GM19035 (cell line): Measurements from ENCODE around the gene RHOBTB1.

ENCODE experiments used
- ATAC-seq: cut with Tn5 transposase; IDR thresholded peaks from one replicate; pipeline ENCODE4 v1.9.1; 2021; ENCODE audit not compliant: unreplicated experiment

RHOBTB1 gene

DNA sequence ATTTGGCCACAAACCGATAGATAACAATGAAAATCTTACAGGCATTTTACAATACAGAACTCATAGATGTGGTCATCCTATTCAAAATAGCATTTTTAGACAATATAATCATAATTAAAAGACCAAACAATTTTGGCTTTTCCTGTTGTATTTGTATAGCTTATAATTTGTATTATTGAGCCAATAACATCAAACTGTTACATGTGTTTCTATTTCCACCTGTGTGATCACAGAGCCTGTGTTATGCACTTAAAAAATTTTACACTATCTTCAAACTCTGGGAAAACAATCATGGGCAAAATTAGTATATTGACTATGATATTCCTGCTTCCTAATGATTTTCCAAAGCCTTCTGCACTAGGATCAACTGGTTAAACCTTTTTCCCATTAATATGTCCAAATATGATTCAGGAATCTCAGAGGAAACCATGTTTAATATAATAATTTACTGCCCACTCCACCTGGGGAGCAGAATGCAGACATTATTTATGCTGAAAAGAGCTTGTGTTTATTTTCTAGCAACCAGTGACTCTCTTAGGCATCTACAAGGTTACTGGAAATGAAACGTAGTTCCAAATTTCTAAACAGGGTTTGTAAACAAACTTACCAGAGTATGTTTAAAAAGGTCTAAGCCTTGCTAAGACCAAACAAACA, 1.7 kb downstream of the RHOBTB1 start:
- ATAC-seq: no peak

DNA sequence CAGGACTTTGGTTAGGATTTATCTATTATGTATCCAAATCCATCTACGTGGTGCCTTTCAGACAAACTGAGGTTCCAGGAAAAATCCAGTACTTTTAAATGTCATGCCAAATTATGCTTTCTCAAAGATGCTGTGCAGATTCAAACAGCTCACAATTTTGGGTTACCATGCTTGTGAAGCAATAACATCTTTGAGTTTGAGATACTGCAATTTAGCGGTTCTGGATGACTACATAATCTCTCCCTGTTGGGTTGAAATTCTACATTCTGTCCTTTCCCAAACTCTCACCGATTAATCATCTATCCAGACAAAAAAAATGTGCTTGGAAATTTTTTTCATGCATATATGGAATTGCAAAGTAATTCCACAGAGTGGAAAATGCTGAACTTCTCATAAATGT, 3.5 kb downstream of the RHOBTB1 start:
- no peak for ATAC-seq

- ATAC-seq: no peak
Measured at GRCh38 chr10:60937784-60938654, 6.0 kb downstream of the RHOBTB1 start.

DNA sequence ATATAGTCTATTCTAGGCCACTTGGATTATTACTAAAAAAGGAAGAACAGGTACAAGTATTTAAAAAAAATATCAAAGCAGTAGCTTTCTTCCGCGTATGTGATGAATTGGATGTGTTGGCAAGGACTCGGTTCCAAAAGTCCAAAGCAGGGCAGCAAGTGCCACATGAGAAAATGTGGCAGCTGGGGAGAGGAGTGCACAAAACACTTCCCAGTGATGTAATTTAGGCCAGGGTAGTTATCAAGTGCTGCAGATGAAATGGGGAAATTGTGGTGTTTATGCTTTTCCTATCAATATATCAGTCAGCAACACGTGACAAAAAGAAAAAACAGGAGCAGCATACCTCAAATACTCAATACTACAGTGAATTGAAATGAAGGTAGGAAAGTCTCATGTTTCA, 7.0 kb downstream of the RHOBTB1 start:
- no peak for ATAC-seq

DNA sequence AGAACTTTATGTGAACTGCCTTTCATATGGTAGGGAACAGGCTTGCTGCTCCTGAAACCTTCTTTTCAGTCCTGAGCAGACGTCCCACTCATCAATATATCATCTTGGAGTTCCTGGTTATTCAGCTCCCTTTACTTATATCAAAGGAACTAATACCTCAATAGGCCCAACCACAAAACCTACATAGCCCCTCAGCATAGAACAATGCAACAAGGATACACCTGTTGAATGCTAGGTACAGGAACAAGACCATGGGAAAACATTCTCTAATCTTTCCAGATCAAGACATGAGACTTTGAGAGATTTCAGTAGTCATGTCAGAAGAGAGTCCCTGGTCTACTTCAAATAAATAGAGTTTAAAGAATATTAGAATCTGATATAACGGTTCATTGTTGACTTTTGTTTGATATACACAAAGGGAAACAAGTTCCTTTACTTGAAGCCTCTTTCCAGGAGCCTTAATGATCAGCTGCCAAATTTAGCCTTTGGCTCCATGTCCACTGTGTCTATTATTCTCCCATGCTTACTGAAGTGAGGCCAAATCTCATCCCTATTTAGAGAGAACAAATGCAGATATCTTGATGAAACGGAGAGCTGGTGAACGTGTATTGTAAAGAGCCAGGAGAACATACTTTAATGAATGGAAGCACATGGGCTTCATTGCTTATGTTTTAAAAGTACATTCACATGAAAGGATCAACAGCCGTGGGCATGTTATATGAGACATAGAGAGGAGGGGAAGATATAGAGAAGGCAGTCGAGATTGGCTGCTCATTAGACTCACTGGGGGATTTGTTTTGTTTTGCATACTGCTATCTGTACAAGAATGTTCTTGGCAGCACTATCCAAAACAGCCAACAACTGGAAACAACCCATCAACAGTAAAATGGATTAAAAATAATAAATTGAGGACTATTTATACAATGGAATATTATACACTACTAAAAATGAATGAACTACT, 9.5 kb downstream of the RHOBTB1 start:
- no peak for ATAC-seq

GRCh38 chr10:60932756-60933155, 11.2 kb downstream of the RHOBTB1 start:
- ATAC-seq: no peak

DNA sequence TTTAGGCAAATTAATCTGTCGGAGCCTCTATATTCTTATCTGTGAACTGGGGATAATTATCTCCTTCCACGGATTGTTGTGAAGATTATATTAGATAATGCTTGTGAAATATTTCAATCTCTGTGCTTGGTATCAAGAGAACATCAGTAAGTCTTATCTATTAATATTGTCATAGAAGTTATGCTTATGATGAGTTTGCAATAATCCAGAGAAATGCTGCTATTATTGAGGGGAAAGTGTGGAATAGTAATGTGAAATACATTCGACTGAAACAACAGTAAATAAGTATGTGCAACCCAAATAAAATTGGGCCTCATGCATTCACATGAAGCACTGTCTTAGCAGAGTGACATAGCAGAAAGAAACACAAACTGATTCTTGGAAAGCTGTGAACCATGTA, 13.7 kb downstream of the RHOBTB1 start:
- ATAC-seq: no peak

DNA sequence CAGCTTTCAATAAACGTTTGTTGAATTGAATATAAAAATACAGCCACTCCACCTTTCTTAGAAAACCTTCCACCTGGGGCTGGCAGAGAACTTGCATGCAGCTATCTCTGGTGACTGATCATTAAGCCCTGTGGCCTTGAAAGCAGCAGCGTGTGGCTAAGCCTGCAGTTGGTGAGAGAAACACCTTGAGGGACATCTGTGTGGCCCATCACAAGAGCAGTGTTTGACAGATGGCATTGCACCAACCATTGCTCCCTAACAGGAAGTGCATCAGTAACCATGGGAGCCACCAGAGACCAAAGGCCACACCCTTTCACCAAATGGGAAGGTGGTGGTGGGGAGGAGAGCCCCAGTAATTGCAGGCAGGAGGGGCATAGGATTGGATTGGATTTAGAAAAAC, 22.4 kb downstream of the RHOBTB1 start:
- no peak for ATAC-seq

- ATAC-seq: no peak
Measured at GRCh38 chr10:60920479-60920878, 23.5 kb downstream of the RHOBTB1 start.

DNA sequence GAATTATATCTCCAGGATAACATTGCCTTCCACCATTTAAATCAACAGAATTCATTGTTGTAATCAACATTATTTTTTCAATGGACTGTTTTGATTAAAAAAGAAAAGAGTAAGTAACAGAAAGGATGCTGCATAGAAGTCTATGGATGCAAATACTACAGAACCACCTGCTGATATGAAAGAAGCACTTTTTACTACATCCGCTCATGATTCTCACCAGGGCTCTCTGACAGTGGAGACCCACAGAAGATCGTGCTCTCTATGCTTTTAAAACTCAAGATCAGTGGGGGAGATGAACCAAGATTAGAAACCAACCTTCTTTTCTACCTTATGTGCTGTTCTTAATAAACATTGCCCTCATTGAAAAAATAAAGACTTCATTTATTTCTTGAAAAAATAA, 24.4 kb downstream of the RHOBTB1 start:
- ATAC-seq: no peak

GRCh38 chr10:60917331-60918280, 26.4 kb downstream of the RHOBTB1 start:
- ATAC-seq: no peak

DNA sequence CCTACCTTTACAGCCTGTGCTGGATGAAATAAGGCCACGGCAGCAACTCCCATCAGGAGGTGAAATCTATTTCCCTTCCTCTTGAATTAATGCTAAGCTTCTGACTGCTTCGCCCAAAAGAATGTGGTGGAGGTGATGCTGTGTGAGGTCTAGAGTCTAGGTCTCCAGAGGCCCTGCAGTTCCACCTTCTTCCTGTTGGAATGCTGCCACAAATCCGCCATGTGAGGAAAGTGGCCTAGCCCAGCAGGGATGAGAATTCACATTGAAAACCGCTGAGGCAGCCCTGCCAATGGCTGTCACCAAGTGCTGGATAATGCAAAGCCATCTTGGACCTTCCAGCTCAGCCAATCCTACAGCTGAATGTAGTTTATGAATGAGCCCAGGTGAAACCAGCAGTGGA, 28.0 kb downstream of the RHOBTB1 start:
- ATAC-seq: no peak

- ATAC-seq: no peak
Measured at GRCh38 chr10:60914690-60915141, 29.3 kb downstream of the RHOBTB1 start.

DNA sequence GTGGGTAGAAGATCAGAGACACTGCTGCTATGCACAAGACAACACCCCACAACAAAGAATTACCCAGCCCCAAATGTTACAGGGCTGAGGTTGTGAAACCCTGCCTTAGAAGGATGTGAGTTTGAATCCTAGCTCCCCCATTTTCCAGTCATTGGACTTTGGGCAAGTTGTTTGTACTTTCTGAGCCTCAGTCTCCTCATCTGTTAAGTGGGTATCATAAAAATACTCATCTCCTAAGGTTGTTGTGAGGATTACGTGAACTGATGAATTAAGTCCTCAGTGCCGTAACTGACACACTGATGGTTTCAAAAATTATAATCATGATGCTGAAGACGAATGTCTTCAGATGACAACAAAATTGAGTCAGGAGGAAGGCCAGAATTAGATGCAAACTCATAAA, 30.3 kb downstream of the RHOBTB1 start:
- ATAC-seq: no peak

- ATAC-seq: no peak
Measured at GRCh38 chr10:60913071-60913470, 30.9 kb downstream of the RHOBTB1 start.

DNA sequence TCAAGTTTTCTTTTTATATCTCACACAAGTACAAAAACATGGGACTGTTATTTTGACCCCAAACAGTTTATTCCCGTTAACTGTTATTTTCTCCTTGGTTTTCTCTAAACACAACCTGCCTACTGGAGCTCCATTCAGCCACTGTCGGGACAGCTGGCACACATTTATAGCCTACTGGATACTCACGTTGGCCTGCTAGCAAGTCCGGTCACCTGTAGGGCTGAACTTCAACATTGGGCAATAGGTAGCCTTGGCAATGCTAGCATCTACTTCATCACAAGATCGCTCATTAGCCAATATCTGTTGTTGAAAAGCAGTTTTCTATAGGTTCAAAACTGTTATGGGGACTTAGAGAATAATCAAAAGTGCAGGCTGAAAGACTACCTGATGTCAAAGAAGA, 32.3 kb downstream of the RHOBTB1 start:
- no peak for ATAC-seq

- ATAC-seq: no peak
Measured at GRCh38 chr10:60911216-60911615, 32.8 kb downstream of the RHOBTB1 start.

- peak; percentile 81 for ATAC-seq
Measured at GRCh38 chr10:60910543-60910942, 33.4 kb downstream of the RHOBTB1 start.

DNA sequence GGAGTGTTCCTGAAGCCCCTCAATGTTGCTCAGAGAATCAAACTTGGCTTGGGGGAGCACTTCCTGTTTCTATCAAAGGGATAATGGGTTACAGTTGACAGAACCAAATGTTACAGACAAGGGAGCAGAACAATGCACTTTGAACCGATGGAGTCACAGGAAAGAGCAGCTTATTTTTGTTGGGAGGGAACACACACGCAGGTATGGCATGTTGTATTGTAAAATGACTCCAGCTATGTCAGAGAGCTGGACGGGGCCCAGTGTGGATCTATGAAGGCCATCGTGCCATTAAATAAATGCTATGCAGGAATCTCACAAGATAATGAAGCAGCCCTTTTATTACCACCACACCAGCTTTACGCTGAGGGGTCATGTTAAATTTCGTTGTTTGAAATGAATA, 35.1 kb downstream of the RHOBTB1 start:
- no peak for ATAC-seq

DNA sequence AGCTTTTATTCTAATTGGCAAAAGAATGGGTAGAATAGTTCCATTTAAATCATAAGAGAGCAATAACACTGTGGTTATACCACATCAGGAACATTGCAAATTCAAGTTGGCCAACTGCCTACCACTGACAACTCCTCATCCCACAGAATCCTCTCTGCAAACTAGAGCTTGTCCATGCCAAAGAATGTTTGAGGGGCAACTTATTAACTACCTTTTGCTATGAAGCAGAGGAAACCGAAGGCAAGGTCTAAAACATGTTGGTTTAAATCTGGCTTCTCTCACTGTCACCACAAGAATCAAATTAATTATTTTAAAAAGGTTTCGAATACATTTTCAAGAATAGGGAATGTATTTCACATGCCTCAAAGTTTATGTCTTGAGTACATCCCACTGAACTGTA, 36.0 kb downstream of the RHOBTB1 start:
- ATAC-seq: no peak
